ENCODE data around the gene TTYH1.
"Not testable (repeated sequence)": the region's sequence is repeated elsewhere in the genome, so short reads cannot be mapped to it uniquely, and the experiment has no call there.

Gene TTYH1

DNA sequence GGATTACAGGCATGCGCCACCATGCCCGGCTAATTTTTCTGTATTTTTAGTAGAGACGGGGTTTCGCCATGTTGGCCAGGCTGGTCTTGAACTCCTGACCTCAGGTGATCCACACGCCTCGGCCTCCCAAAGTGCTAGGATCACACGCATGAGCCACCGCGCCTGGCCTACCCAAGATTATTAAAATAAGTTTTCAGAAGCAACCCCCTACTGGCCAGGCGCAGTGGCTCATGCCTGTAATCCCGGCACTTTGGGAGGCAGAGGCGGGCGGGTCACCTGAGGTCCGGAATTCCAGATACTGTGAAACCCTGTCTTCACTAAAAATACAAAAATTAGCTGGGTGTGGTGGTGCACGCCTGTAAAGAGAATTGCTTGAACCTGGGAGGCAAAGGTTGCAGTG is 31.1 kb downstream of the TTYH1 start:
- not testable (repeated sequence) for DNase-seq

DNA sequence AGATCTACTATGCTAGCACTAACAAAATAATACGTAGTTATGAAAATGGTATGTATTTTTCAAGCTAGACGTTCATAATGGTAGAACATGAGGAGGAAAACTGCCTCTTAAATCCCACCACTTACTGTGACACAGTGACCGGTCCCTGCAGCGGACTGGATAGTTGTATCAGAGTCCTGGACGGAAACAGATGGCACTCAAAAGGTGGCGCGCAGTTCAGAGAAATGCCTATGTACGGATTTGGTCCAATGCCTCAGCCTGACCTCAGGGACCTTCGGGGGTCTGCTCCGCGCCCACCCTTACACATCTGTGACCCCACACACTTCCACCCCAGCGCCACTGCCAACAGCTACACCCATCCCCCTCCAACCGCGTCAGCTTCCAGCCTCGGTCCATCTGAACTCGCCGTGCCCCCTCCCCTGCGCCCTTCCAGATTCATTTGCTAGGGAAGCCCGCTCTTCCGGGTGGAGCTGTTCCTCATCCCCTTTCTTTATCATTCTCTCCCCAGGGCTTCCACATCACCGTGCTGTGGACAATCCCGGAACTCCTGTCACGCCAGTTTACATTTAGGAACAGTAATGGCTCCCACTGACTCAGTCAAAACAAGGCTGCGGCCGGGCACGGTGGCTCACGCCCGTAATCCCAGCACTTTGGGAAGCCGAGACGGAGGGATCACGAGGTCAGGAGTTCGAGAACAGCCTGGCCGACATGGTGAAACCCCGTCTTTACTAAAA is 32.9 kb downstream of the TTYH1 start:
- DNase-seq = no peak

DNA sequence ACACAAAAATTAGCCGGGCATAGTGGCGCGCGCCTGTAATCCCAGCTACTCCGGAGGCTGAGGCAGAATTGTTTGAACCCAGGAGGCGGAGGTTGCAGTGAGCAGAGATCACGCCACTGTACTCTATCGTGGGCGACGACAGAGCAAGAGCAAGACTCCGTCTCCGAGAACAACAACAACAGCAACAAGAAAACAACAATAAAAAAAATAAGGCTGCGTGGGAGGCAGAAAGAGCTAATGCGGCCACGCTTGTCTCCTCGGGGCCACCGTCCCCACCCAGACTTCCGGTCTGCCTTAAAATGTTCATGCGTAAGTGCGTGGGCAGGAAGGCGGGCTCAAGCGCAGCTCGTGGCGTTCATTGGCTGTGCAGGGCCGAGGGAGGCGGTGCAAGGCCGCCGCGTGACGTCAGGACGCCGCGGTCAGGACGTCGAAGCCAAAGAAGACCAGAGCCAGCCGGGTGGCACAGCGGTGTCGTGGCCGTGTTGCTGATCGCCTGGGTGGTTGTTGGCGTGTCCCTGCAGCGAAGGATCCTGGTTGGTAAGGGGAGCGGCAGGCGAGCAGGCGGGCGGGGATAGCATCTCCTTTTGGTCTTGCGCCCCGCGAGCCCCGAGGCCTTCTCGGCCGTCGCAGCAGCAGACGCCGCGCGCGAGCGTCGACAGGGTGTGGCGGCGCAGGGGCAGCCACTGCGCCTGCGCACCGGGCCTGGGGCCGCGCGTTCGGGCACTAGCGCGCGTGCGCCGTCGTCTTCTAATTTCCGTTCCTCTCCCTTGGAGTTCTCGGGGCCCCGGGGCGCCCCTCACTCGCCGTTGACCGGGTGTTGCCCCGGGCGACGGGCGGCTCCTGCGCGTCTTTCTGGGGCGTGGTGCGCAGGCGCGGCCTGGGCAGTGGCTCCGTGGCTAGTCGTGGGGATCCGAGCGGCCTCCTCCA is 33.8 kb downstream of the TTYH1 start, which contains the start of gene LENG8:
Gene LENG8, plus strand, starts transcription at position 426 of the 927 bp plus-strand sequence. CDS start 2,146 bp downstream, outside the sequence.
- peak; percentile 98 for DNase-seq

DNA sequence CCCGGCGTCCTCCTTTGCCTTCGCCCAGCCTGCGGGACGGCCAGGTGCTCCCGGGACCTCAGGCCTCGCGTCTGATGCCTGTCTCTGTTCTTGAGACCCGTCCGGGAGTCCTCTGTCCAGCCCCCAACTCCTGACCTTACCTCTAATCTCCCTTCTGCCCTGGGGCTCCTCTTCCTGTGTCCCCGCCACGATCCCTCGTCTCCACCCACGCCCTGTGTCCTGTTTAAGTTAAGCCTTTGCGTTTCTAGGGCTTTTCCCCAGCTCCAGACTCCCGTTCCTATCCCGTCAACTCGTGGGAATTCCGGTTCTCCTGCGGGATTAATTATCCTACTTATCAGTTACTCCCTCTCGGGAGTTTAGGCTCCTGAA is 34.4 kb downstream of the TTYH1 start:
- no peak for DNase-seq

DNA sequence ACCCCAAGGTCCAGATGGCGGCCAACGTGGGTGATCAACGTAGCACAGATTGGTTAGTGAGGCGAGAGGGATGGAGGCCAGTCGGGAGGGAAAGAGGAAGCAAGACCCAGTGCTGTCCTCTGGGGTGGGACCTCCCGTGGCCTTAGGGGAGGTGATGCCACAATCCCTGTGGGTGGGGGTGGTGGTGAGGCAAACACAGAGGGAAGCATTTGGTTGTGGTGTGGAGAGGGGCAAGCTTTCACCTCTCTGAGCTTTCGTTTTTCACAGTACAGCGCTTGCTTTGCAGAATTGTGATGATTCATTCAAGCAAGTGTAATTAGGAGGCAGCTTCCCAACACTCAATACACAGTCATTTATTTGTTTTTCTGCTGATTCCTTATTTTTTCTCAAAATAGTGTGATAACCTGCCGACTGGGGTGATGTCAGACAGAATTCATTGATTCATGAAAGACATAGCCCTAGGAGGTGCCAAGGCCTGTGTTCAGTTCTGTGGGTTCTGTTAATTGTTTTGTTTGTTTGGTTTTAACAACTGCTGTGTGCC is 36.1 kb downstream of the TTYH1 start:
- no peak for DNase-seq

DNA sequence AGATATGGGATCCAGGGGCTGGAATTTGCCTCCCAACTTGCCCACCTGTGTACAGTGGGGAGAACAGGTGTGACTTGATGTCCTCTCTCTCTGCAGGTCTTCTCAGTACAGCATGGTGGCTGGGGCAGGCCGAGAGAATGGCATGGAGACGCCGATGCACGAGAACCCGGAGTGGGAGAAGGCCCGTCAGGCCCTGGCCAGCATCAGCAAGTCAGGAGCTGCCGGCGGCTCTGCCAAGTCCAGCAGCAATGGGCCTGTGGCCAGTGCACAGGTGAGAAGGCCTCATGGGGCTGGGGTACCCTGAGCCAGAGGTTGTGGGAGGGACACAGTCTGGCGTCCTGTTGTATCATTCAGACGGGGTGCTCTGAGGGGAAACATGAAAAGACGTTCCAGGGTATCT is 36.7 kb downstream of the TTYH1 start:
- no peak for DNase-seq

DNA sequence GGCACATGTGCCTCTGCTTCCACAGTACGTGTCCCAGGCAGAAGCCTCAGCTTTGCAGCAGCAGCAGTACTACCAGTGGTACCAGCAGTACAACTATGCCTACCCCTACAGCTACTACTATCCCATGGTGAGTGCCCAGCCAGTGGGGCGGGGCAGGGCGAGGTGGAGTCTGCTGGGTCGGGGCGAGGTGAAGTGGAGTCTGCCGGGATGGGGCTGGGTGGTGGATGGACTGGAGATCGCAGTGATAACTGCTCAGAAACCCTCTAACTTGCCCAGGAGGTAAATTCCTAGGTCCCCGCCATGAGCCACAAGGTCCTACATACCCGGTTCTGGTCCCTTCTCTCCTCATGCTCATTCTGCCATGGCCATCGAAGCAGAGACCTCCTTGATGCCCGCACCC is 37.4 kb downstream of the TTYH1 start:
- DNase-seq = no peak

DNA sequence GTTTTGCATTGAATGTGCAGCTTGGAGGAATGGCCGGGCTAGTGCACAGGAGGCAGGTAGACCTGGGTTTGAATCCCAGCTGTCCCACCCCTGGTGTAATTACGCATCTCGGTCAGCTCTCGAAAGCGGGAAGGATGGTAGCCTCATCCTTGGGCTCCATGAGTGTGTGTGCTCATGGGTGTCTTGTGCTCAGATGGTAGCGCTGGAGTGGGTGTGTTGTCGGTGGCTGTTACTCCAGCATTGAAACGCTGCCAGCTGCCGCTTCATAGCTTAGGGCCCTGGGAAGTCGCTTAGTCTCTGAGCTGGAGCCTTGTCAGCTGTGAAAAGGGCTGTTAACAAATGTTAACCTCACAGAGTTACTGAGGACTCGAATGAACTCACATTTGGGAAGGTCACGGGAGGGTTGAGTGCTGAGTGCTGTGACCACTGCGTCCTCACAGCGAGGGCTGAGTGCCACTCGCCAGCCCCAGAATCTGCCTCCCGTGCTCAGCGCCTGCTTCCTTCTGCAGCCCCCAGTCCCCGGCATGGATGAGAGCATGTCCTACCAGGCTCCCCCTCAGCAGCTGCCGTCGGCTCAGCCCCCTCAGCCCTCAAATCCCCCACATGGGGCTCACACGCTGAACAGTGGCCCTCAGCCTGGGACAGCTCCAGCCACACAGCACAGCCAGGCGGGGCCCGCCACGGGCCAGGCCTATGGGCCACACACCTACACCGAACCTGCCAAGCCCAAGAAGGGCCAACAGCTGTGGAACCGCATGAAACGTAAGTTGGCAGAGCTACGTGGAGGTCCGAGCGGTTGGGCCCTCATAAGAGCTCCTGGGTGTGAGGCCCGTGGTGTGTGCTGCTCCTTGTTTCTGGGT is 38.9 kb downstream of the TTYH1 start:
- DNase-seq = no peak

DNA sequence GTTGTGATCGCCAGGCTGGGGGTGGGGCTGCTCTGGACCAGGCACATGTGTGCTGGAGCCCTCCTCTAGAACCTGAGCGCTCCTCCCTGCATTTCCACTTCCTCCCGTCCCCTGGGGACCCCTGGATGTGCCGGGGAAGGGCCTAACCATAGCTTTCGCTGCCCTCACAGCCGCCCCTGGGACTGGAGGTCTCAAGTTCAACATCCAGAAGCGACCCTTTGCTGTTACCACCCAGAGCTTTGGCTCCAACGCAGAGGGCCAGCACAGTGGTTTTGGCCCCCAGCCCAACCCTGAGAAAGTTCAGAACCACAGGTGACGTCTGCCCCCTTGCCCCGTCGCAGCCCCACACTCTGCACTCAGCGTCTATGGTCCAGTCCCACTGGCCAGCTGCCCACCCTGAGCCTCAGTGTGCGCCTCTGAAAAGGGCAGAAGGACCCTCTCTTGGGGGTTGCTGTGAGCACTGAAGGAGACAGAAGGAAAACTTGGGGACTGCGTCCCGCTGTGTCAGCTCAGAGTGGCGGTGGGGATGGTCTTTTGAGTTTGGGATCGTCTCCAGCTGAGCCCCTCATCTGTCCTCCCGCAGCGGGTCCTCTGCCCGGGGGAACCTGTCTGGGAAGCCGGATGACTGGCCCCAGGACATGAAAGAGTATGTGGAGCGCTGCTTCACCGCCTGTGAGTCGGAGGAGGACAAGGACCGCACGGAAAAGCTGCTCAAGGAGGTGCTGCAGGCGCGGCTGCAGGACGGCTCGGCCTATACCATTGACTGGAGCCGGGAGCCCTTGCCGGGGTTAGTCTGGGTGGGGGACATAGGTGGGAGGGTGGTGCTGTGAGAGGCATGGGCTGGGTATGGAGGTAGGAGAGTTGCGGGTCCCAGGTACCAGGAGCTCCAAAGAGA is 39.8 kb downstream of the TTYH1 start:
- DNase-seq = no peak

DNA sequence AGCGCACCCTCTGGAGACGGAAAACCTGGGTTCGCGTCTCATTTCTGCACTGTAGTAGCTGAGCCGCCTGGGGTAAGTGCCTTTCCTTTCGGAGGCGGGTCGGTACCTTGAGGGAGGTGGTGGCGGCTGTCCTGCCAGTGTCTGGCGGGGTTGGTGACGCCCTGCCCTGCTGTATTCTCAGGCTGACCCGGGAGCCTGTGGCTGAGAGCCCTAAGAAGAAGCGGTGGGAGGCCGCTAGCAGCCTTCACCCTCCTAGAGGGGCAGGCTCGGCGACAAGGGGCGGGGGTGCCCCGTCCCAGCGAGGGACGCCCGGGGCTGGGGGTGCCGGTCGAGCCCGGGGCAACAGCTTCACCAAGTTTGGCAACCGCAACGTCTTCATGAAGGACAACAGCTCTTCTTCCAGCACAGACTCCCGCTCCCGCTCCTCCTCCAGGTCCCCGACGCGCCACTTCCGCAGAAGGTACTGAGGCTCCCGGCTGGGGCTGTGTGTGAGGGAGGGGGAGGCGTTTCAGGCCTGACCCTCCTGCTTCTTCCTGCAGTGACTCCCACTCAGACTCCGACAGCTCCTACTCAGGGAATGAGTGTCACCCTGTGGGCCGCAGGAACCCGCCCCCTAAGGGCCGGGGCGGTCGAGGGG is 40.6 kb downstream of the TTYH1 start:
- DNase-seq = no peak

DNA sequence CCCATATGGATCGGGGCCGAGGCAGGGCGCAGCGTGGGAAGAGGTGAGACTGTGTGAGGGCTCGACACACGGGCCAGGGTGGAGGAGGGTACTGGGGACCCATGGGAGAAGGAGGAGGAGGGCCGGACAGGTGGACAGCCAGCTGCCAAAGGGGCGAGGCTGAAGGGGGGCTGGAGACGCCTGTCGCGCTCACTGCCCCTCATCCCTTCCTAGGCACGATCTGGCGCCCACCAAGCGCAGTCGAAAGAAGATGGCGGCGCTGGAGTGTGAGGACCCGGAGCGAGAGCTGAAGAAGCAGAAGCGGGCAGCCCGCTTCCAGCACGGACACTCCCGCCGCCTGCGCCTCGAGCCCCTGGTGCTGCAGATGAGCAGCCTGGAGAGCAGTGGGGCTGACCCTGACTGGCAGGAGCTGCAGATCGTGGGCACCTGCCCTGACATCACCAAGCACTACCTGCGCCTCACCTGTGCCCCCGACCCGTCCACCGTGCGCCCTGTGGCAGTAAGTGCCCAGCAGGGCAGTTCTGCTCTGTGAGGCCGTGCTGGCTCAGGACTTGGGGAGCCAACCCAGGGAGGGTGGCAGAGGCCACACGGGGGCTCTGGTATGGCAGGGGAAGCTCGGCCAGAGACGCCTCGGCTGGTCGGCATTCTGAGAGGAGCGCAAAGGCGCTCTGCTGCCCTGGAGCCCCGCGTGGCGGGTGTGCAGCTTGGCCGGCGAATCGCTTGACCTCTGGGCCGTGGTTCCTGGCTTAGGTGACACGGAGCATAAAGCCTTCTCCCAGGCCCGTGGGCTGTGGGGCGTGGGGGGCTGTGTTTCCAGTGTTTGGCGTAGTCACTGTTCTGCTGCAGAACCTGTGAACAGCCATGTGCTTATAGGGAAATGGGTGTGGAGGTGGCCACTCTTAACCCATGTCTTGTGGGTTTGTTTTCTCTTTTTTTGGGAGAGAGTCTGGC is 41.4 kb downstream of the TTYH1 start:
- DNase-seq = no peak

DNA sequence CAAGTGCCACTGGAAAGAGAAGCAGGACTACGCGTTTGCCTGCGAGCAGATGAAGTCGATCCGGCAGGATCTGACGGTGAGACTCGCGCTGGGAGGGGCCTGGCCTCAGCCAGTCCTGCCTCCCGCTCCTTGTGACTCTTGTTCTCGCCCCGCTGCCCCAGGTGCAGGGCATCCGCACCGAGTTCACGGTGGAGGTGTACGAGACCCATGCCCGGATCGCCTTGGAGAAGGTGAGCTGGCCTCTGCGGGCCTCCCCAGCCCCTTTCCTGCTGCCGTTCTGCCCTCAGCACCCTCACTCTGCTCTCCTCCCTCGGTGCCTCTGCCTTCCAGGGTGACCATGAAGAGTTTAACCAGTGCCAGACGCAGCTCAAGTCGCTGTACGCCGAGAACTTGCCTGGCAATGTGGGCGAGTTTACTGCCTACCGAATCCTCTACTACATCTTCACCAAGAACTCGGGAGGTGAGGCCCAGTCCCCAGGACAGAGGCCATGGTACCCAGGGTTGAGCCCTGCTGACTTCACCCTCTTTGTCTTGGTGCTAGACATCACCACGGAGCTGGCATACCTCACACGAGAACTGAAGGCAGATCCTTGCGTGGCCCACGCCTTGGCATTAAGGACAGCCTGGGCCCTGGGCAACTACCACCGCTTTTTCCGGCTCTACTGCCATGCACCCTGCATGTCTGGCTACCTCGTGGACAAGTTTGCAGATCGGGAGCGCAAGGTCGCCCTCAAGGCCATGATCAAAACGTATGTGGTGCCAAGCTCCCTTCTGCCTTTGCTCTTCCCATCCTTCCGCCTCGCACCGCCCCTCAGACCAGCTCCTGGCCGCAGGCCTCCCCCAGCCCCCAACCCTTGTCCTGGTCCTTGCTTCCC is 42.7 kb downstream of the TTYH1 start:
- DNase-seq = no peak

DNA sequence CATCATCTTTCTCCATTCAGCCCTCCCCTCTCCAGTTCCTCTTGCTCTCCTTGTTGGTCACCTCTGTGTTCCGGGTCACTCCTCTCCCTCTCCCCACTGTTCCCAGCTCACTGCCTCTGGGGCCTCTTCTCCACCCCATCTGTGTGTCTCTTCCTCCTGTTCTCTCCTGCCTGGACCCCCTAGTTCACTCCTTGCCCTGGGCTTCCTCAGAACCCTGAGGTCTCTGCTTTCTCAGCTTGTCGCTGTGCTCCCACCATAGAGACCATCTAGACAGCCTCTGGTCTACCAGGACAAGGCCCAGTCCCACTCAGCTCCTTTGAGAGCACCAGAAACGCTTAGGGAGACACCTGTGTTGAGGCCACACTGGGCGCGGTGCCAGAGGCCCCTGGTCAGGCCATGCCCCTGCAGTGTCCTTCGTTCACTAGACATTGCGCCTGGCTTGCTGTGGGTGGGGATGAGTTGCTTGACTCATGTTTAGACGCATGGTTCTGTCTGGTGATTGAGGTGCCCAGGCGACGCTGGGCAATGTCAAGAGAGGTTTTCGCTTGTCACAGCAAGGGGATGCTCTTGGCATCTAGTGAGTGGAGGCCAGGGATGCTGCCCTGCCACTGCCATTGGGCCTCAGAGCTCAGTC is 43.5 kb downstream of the TTYH1 start:
- DNase-seq = no peak

DNA sequence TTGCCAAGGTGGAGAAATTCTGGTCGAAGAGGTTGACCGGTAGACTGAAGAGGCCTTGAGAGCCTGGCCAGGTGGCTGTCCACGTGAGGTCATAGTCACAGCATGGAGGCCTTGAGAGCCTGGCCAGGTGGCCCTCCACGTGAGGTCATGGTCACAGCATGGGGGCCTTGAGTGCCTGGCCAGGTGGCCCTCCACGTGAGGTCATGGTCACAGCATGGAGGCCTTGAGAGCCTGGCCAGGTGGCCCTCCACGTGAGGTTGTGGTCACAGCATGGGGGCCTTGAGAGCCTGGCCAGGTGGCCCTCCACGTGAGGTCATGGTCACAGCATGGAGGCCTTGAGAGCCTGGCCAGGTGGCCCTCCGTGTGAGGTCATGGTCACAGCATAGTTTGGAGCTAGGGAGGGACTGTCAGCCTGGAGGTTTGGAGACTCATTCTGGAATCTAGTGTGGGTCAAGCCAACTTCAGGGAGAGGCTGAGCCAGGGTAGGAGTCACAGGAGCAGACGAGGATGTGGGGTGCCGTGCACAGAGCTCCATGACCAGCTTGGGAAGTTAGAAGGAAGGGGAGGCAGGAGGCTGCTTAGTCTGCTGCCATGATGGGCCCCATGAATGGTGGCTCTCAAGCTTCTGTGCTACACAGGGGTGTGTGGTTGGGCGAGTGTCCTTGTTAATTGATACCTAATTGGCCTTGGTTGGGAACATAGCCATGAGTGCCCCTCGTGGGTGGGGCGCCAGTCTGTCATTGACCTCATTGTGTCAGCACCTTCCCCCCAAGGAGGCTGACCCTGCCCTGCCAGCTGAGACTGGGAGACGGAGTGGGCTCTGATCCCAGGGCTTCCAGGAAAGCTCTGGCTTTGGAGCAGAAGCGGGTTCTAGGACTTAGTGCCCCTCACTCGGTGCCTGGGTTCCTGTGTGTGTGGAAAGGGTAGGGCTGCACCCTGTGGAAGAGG is 44.3 kb downstream of the TTYH1 start:
- DNase-seq = no peak

DNA sequence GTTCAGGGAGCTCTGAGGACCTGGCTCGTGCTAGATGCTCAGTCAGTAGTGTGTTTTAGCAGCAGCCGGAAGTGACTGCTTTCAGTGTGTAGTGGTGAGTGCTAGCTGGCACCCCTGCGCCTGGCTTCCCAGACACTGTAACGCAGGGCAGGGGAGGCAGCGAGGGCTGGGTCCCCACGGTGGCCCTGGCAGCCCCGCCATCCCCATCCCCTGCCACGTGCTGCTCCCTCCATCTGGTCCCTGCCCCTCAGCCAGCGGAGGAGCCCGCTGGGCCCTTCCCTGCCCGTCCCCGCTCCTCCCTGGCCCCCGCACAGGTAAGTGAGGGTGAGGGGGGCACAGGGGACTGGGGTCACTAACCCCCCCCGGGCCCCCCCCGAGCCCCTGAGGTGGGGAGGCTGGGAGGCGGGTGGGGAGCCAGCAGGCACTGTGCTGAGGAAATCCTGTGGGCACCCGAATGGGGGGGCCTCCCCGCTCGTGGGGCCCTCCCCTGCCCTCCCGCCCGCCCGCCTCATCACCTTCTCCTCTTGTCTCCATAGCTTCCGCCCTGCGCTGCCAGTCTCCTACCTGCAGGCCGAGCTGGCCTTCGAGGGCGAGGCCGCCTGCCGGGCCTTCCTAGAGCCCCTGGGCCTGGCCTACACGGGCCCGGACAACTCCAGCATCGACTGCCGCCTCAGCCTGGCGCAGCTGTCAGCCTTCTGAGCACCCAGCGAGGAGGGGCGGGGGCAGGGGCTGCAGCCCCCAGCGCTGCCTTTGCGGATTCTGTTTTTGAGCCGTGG is 45.2 kb downstream of the TTYH1 start:
- no peak for DNase-seq

DNA sequence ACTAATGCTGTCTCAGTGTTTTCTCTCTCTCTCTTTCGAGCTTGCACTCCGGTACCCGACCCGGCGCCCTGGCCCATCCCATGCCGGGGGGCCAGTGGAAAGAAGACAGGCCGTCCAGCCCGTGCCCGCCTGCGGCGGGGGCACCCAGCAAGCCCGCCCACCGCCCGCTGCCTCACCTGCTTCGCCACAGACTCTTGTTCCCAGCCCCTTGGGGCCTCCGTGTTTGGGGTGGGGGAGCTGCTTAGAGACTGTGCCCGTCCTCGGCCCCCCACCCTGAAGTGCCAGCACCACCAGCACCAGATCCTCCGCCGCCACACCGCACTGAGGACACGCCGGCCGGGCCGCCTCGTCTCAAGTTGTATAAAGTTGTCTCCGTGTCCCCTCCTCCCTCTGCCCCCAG is 45.9 kb downstream of the TTYH1 start:
- DNase-seq = no peak
